Hepatocyte (in vitro differentiated cells): Measurements from ENCODE around the gene NARS2. TPM values are rescaled to one million over a fixed set of nuclear protein-coding genes. Genes with fewer than 3 reads are reported as not detected.

ENCODE experiments used
- DNase-seq: peaks from one replicate; pipeline ENCODE4 v3.0.0-alpha.2; 2016; ENCODE audit warnings: low spot score
- H2AFZ ChIP-seq: fragments of 200-600 bp; sonication (generic); 2 replicates; pipeline ENCODE4 v1.6.0; 2016; ENCODE audit warnings: antibody characterized with exemption, mild to moderate bottlenecking
- H3K27ac ChIP-seq: fragments of 200-600 bp; sonication (generic); 2 replicates; pipeline ENCODE4 v1.5.1; 2016; ENCODE audit warnings: mild to moderate bottlenecking
- H3K27me3 ChIP-seq: fragments of 200-600 bp; sonication (generic); 2 replicates; pipeline ENCODE4 v1.6.1; 2016
- H3K36me3 ChIP-seq: fragments of 200-600 bp; sonication (generic); replicated peaks from 2 replicates; pipeline ENCODE4 v1.5.1; 2016; ENCODE audit warnings: low read depth; ENCODE audit not compliant: insufficient read depth
- H3K4me1 ChIP-seq: fragments of 200-600 bp; sonication (generic); 2 replicates; pipeline ENCODE4 v1.5.1; 2016; ENCODE audit warnings: mild to moderate bottlenecking, moderate library complexity; ENCODE audit not compliant: insufficient read depth
- H3K4me2 ChIP-seq: fragments of 200-600 bp; sonication (generic); 2 replicates; pipeline ENCODE4 v1.6.0; 2016
- H3K4me3 ChIP-seq: fragments of 200-600 bp; sonication (generic); 2 replicates; pipeline ENCODE4 v1.5.1; 2016; ENCODE audit warnings: mild to moderate bottlenecking
- H3K79me2 ChIP-seq: fragments of 200-600 bp; sonication (generic); 2 replicates; pipeline ENCODE4 v1.6.0; 2017; ENCODE audit warnings: mild to moderate bottlenecking
- H3K9me2 ChIP-seq: fragments of 200-600 bp; sonication (generic); replicated peaks from 2 replicates; pipeline ENCODE4 v1.6.0; 2017; ENCODE audit warnings: mild to moderate bottlenecking; ENCODE audit not compliant: insufficient read depth
- H3K9me3 ChIP-seq: fragments of 200-600 bp; sonication (generic); 2 replicates; pipeline ENCODE4 v1.5.1; 2016; ENCODE audit warnings: low read depth, mild to moderate bottlenecking
- H4K20me1 ChIP-seq: fragments of 200-600 bp; sonication (generic); 2 replicates; pipeline ENCODE4 v1.6.0; 2016; ENCODE audit warnings: mild to moderate bottlenecking; ENCODE audit not compliant: insufficient read depth, poor library complexity, severe bottlenecking
- EZH2 ChIP-seq: fragments of 200-600 bp; sonication (generic); IDR thresholded peaks from 2 replicates; pipeline ENCODE4 v1.6.1; 2016; ENCODE audit warnings: antibody characterized with exemption, mild to moderate bottlenecking, borderline replicate concordance
- EZH2phosphoT487 ChIP-seq: fragments of 200-600 bp; sonication (generic); IDR thresholded peaks from one replicate; pipeline ENCODE4 v1.6.1; 2018; ENCODE audit warnings: antibody characterized with exemption, mild to moderate bottlenecking, low read depth, moderate library complexity; ENCODE audit not compliant: unreplicated experiment, severe bottlenecking
- WGBS: methylation state at CpG from one replicate; pipeline ENCODE4 v1.1.6; 2016; ENCODE audit warnings: low lambda C conversion rate; ENCODE audit errors: missing lambda C conversion rate; 5-methylcytosine and 5-hydroxymethylcytosine counted together
- polyA plus RNA-seq: library from polyadenylated mRNA; unstranded; fragments of >200 nt; fragmentation: Nextera tagmentation; extraction: Ambion mirVana; gene quantifications from 2 replicates; pipeline ENCODE4 v1.2.1, GENCODE V29; 2016
- total RNA-seq: library from RNA; depleted of rRNA; stranded (reverse); fragments of >200 nt; gene quantifications from 2 replicates; pipeline ENCODE4 v1.2.3, GENCODE V29; 2014
- TF ChIP-seq, protein P1 (sequence below): fragments of 200-600 bp; sonication (generic); IDR thresholded peaks from 2 replicates; pipeline ENCODE4 v1.5.1; 2016; ENCODE audit warnings: antibody characterized with exemption, mild to moderate bottlenecking; ENCODE audit not compliant: poor library complexity

The NARS2 gene
- total and polyA plus RNA-seq, 2 experiments from 2014 or later: 17.5 to 19.1 TPM

DNA sequence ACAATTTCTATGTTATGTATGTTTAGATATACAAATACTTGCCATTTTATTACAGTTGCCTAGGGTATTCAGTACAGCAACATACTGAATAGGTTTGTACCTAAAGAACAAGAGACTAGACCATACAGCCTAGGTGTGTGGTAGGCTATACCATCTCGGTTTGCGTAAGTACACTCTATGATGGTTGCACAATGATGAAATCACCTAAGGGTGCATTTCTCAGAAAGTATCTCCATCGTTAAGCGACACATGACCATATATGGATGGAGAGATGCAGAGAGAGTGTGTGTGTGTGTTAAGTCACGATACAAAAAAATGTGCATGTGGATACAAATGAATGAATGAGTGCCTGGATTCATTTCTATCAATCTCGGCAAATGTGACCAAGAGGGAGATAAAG, 37.7 kb downstream of the NARS2 start:
- no peak overlapping the region for H3K27ac ChIP-seq
- no peaks in the 10 kb centered on the region for H3K27me3 ChIP-seq
- DNase-seq: no peak
- no peak overlapping the region for H3K4me3 ChIP-seq
- H3K79me2 ChIP-seq: no peaks in the 10 kb centered on the region
- H3K4me1 ChIP-seq: no peaks in the 10 kb centered on the region
- no peak overlapping the region for H3K4me2 ChIP-seq
- no peaks in the 10 kb centered on the region for H4K20me1 ChIP-seq
- H3K9me3 ChIP-seq: no peaks in the 10 kb centered on the region
- WGBS: 93% methylated on average over 6 of the region's 6 CpGs
- no peaks in the 10 kb centered on the region for H3K36me3 ChIP-seq
- TF ChIP-seq EZH2 (no peak), EZH2phosphoT487 (no peak)
- TF ChIP-seq, protein P1, sequence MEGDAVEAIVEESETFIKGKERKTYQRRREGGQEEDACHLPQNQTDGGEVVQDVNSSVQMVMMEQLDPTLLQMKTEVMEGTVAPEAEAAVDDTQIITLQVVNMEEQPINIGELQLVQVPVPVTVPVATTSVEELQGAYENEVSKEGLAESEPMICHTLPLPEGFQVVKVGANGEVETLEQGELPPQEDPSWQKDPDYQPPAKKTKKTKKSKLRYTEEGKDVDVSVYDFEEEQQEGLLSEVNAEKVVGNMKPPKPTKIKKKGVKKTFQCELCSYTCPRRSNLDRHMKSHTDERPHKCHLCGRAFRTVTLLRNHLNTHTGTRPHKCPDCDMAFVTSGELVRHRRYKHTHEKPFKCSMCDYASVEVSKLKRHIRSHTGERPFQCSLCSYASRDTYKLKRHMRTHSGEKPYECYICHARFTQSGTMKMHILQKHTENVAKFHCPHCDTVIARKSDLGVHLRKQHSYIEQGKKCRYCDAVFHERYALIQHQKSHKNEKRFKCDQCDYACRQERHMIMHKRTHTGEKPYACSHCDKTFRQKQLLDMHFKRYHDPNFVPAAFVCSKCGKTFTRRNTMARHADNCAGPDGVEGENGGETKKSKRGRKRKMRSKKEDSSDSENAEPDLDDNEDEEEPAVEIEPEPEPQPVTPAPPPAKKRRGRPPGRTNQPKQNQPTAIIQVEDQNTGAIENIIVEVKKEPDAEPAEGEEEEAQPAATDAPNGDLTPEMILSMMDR: no peak
- H2AFZ ChIP-seq: no peak overlapping the region
- no peaks in the 10 kb centered on the region for H3K9me2 ChIP-seq

- Histone ChIP-seq H3K27me3 (no peaks in the 10 kb centered on the region), H3K9me3 (no peaks in the 10 kb centered on the region), H3K4me1 (no peaks in the 10 kb centered on the region), H3K4me2 (no peak overlapping the region), H3K4me3 (no peak overlapping the region), H3K27ac (no peak overlapping the region), H3K79me2 (no peaks in the 10 kb centered on the region), H3K36me3 (no peaks in the 10 kb centered on the region), H2AFZ (no peak overlapping the region), H4K20me1 (no peaks in the 10 kb centered on the region), H3K9me2 (no peaks in the 10 kb centered on the region)
- TF ChIP-seq, protein P1: no peak
- TF ChIP-seq EZH2phosphoT487 (no peak), EZH2 (no peak)
- WGBS: 96% methylated on average over 2 of the region's 2 CpGs
- no peak for DNase-seq
Observed at GRCh38 chr11:78535920-78536319, 38.7 kb downstream of the NARS2 start.

GRCh38 chr11:78535027-78535426, 39.6 kb downstream of the NARS2 start:
- no peak for TF ChIP-seq EZH2
- TF ChIP-seq EZH2phosphoT487: no peak
- TF ChIP-seq, protein P1: no peak
- no peak overlapping the region for H3K27ac ChIP-seq
- no peak for DNase-seq
- H4K20me1 ChIP-seq: no peaks in the 10 kb centered on the region
- WGBS: 99% methylated on average over 3 of the region's 3 CpGs
- no peaks in the 10 kb centered on the region for H3K27me3 ChIP-seq
- no peaks in the 10 kb centered on the region for H3K4me1 ChIP-seq
- no peaks in the 10 kb centered on the region for H3K36me3 ChIP-seq
- no peak overlapping the region for H3K4me2 ChIP-seq
- H3K4me3 ChIP-seq: no peak overlapping the region
- H3K9me3 ChIP-seq: no peaks in the 10 kb centered on the region
- no peak overlapping the region for H2AFZ ChIP-seq
- H3K9me2 ChIP-seq: no peaks in the 10 kb centered on the region
- H3K79me2 ChIP-seq: no peaks in the 10 kb centered on the region

DNA sequence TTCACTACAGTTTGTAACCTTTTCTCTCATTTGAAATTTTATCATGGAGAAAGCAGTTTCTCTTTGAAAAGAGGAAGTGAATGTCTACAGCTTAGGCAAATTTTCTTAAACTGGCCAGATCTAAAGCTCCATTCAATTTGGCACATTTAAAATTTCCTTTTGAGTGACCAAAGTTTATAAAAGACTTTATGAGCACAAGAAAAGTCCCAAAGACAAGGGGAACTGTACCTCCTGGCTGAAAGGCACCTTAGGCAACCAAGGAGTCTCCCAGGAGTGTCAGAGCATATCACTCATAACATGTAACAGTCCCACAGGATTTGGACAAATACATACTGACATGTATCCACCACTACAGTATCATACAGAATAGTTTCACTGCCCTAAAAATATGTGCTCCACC, 41.3 kb downstream of the NARS2 start:
- TF ChIP-seq EZH2phosphoT487 (no peak), EZH2 (no peak)
- TF ChIP-seq, protein P1: no peak
- Histone ChIP-seq H3K9me2 (no peaks in the 10 kb centered on the region), H4K20me1 (no peaks in the 10 kb centered on the region), H3K4me3 (no peak overlapping the region), H3K27me3 (no peaks in the 10 kb centered on the region), H3K79me2 (no peaks in the 10 kb centered on the region), H3K9me3 (no peaks in the 10 kb centered on the region), H3K4me1 (no peaks in the 10 kb centered on the region), H3K36me3 (no peaks in the 10 kb centered on the region), H2AFZ (no peak overlapping the region), H3K4me2 (no peak overlapping the region), H3K27ac (no peak overlapping the region)
- DNase-seq: no peak
